Right lobe of liver (tissue), 4 donors: Measurements from ENCODE around the gene MGAT2.

Experiments used
- POLR2A ChIP-seq: fragments of 450-650 bp; IDR thresholded peaks from one replicate; pipeline ENCODE4 v1.6.1; 2017; ENCODE audit warnings: antibody characterized with exemption, mild to moderate bottlenecking
- TF ChIP-seq, protein P1 (sequence below), 4 donors: fragments of 200-600 bp in 3 of 4; fragments of 450-650 bp in 1 of 4; IDR thresholded peaks; one replicate each; pipeline versions ENCODE4 v1.5.1 to v1.8.0; 2016 to 2022; ENCODE audit warnings: antibody characterized with exemption in 4 of 4, mild to moderate bottlenecking in 2 of 4
- donor health status: DM: no; HTN: no; CAD: no.
- donor health status: DM: no; HTN: no; CAD: no.
- donor health status: DM: no; HTN: yes; CAD: no.

DNA sequence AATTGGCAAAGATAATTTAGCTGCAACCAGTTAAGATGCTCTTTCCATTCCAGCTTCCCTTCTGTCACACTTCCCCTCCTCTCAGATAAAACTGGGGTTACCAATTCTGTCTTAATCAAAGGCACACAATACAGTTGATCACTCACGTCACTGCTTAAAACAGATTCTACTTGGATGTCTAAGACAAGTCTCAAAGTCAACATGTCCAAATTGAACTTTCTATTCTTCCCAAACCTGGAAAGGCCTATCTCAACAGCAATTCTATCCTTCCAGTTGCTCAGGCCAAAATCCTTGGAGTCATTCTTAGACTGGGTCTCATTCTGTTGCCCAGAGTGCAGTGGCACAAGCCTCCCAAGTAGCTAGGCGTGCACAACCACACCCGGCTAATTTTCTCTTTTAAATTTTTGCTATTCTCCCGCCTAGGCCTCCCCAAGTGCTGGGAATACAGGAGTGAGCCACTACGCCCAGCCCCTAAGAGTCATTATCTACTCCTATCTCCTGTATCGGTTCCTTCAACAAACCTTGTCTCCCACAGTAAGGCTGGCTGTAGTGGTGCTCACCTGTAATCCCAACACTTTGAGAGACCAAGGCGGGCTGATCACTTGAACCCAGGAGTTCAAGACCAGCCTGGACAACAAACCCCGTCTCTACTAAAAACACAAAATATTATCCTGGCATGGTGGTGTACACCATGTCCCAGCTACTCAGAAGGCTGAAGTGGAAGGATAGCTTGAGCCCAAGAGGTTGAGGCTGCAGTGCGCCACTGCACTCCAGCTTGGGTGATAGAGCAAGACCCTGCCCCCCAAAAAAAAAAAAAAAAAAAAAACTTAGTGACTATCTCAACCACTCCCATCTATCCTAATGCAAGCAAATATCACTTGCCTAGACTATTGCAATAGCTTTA lies 39.1 kb upstream of the MGAT2 start:
- TF ChIP-seq, protein P1, sequence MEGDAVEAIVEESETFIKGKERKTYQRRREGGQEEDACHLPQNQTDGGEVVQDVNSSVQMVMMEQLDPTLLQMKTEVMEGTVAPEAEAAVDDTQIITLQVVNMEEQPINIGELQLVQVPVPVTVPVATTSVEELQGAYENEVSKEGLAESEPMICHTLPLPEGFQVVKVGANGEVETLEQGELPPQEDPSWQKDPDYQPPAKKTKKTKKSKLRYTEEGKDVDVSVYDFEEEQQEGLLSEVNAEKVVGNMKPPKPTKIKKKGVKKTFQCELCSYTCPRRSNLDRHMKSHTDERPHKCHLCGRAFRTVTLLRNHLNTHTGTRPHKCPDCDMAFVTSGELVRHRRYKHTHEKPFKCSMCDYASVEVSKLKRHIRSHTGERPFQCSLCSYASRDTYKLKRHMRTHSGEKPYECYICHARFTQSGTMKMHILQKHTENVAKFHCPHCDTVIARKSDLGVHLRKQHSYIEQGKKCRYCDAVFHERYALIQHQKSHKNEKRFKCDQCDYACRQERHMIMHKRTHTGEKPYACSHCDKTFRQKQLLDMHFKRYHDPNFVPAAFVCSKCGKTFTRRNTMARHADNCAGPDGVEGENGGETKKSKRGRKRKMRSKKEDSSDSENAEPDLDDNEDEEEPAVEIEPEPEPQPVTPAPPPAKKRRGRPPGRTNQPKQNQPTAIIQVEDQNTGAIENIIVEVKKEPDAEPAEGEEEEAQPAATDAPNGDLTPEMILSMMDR (IDR thresholded peaks at IDR 0.05) = no peak
- TF ChIP-seq POLR2A = no peak
